Measurements from ENCODE around the gene B4GALT3. TPM values are rescaled to one million over a fixed set of nuclear protein-coding genes. Genes with fewer than 3 reads are reported as not detected.
A peak's percentile ranks its signal among the peaks of the same experiment; 100 is the strongest.

The B4GALT3 gene
- total RNA-seq, 2 donors from 2014 or later: 30.3 to 34.8 TPM

DNA sequence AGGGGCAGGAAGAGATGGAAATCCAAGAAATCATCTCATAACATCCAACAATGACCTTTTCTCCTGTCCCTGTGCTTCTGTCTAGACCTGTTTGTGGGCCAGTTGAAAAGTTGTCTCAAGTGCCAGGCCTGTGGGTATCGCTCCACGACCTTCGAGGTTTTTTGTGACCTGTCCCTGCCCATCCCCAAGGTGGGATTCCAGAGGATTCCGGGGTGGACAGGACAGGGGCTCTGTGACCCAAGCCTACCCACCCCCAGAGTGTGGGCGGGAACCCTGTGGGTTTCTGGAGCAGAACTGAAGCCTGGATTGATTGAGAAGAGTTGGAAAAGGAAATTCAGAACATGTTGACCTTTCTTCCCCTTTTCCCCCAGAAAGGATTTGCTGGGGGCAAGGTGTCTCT, 13.5 kb downstream of the B4GALT3 start:
- Histone ChIP-seq H3K4me3 (no peak overlapping the region), H3K27ac (no peak overlapping the region), H3K9ac (ENCODE audit: low read depth in 2 of 2, low read length in 2 of 2) (no peak overlapping the region), H3K36me3 (no peaks in the 10 kb centered on the region), H3K27me3 (no peaks in the 10 kb centered on the region), H3K4me1 (peaks cover 19% of the 10 kb centered on the region), H3K9me3 (no peaks in the 10 kb centered on the region)
- TF ChIP-seq, protein P1, sequence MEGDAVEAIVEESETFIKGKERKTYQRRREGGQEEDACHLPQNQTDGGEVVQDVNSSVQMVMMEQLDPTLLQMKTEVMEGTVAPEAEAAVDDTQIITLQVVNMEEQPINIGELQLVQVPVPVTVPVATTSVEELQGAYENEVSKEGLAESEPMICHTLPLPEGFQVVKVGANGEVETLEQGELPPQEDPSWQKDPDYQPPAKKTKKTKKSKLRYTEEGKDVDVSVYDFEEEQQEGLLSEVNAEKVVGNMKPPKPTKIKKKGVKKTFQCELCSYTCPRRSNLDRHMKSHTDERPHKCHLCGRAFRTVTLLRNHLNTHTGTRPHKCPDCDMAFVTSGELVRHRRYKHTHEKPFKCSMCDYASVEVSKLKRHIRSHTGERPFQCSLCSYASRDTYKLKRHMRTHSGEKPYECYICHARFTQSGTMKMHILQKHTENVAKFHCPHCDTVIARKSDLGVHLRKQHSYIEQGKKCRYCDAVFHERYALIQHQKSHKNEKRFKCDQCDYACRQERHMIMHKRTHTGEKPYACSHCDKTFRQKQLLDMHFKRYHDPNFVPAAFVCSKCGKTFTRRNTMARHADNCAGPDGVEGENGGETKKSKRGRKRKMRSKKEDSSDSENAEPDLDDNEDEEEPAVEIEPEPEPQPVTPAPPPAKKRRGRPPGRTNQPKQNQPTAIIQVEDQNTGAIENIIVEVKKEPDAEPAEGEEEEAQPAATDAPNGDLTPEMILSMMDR (IDR thresholded peaks at IDR 0.05): no peak
- intact Hi-C loops (cut with DNase I): no loop called here
- DNase-seq: no peak

DNA sequence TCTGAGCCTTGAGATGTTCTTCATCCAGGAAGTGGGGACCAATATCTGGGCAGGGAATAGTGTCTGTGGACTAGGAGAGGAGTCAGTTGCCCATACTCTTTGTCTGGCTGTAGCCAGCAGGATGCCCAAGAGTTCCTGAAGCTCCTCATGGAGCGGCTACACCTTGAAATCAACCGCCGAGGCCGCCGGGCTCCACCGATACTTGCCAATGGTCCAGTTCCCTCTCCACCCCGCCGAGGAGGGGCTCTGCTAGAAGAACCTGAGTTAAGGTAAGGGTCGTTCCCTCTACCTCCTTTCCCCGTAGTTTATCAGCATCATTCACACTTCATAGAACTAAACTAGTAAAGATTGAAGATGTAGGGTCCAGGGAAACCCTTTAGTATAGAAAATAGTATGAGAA, 14.5 kb downstream of the B4GALT3 start:
- Histone ChIP-seq H3K4me1 (peaks cover 19% of the 10 kb centered on the region), H3K9me3 (no peaks in the 10 kb centered on the region)
- DNase-seq: no peak

DNA sequence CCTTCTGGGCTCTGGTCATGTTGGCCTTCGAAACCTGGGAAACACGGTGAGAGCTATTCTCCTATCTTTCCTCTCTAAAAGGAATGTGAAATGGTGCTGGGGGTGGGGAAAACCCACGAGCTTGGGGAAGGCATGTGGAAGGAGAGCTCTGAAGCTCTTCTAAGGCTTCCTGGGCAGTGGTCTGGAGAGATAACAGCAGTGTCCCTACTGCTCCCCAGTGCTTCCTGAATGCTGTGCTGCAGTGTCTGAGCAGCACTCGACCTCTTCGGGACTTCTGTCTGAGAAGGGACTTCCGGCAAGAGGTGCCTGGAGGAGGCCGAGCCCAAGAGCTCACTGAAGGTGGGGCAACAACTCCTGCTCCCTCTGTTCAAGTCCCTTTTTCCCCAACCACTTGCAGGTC, 15.3 kb downstream of the B4GALT3 start:
- Histone ChIP-seq H3K36me3 (no peaks in the 10 kb centered on the region), H3K27ac (no peak overlapping the region), H3K9ac (ENCODE audit: low read depth in 2 of 2, low read length in 2 of 2) (no peak overlapping the region), H3K4me3 (no peak overlapping the region), H3K27me3 (no peaks in the 10 kb centered on the region), H3K4me1 (peaks cover 17% of the 10 kb centered on the region), H3K9me3 (no peaks in the 10 kb centered on the region)
- TF ChIP-seq, protein P1 (IDR thresholded peaks at IDR 0.05): no peak
- intact Hi-C loops (cut with DNase I): no loop called here
- DNase-seq: no peak

More for the DNA sequence above, 14.5 kb downstream of the B4GALT3 start:
- Histone ChIP-seq H3K36me3 (no peaks in the 10 kb centered on the region), H3K9ac (ENCODE audit: low read depth in 2 of 2, low read length in 2 of 2) (no peak overlapping the region), H3K27me3 (no peaks in the 10 kb centered on the region), H3K4me3 (no peak overlapping the region), H3K27ac (no peak overlapping the region)
- TF ChIP-seq, protein P1 (IDR thresholded peaks at IDR 0.05): no peak
- intact Hi-C loops (cut with DNase I): no loop called here

DNA sequence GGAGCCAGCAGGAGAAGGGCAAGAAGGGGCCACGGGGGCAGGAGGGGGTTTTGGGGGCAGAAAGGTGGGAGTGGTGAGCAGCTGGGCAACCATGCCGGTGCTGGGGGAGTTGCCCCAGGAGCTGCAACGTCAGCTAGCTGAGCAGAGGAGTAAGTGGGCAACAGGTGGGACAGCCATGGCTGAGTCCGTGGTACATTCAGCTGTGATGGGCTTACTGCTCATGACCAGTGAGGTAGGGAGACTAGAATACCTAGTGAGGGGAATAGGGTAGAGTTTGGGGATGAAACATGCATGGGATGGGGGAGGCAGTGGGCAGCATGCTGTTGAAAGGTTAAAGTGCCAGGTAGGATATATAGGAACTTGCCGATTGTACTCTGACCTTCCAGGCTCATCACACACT, 15.7 kb downstream of the B4GALT3 start:
- DNase-seq: no peak
- Histone ChIP-seq H3K4me1 (peaks cover 14% of the 10 kb centered on the region), H3K27me3 (no peaks in the 10 kb centered on the region), H3K36me3 (no peaks in the 10 kb centered on the region), H3K27ac (no peak overlapping the region), H3K9ac (ENCODE audit: low read depth in 2 of 2, low read length in 2 of 2) (no peak overlapping the region), H3K9me3 (no peaks in the 10 kb centered on the region), H3K4me3 (no peak overlapping the region)
- TF ChIP-seq, protein P1 (IDR thresholded peaks at IDR 0.05): no peak
- intact Hi-C loops (cut with DNase I): no loop called here

DNA sequence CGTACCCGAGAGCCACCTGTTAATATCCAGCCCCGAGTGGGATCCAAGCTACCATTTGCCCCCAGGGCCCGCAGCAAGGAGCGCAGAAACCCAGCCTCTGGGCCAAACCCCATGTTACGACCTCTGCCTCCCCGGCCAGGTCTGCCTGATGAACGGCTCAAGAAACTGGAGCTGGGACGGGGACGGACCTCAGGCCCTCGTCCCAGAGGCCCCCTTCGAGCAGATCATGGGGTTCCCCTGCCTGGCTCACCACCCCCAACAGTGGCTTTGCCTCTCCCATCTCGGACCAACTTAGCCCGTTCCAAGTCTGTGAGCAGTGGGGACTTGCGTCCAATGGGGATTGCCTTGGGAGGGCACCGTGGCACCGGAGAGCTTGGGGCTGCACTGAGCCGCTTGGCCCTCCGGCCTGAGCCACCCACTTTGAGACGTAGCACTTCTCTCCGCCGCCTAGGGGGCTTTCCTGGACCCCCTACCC, 16.6 kb downstream of the B4GALT3 start:
- no peaks in the 10 kb centered on the region for H3K27me3 ChIP-seq
- no peak for DNase-seq
- TF ChIP-seq, protein P1 (IDR thresholded peaks at IDR 0.05): no peak
- H3K36me3 ChIP-seq: no peaks in the 10 kb centered on the region
- H3K9ac ChIP-seq (ENCODE audit: low read depth in 2 of 2, low read length in 2 of 2): peak overlapping the region in 1 of 2 donors; percentile 85
- H3K9me3 ChIP-seq: no peaks in the 10 kb centered on the region
- H3K27ac ChIP-seq: no peak overlapping the region
- peaks cover 14% of the 10 kb centered on the region for H3K4me1 ChIP-seq
- intact Hi-C loops (cut with DNase I): no loop called here
- H3K4me3 ChIP-seq: peak overlapping the region; percentile 95
